ENCODE results near the gene XBP1. TPM values are rescaled to one million over a fixed set of nuclear protein-coding genes. Genes with fewer than 3 reads are reported as not detected.
A peak's percentile ranks its signal among the peaks of the same experiment; 100 is the strongest.

Gene XBP1
- total and polyA plus RNA-seq, 2 of the 8 experiments (the other 6 are each of a cell fraction or from before 2014, with no cell fraction given) = 99.8 to 131 TPM

- Histone ChIP-seq H3K4me2 (ENCODE audit: insufficient read depth in 1 of 2, low read depth in 2 of 2, low read length in 2 of 2) (no peak overlapping the region), H3K27ac (ENCODE audit: low read depth, low read length) (no peak overlapping the region), H3K23ac (ENCODE audit: insufficient read length) (no peak overlapping the region), H4K20me1 (replicated peaks in 1 of 2; ENCODE audit: control insufficient read depth in 1 of 2, insufficient read depth in 2 of 2, low read length in 2 of 2) (no peaks in the 10 kb centered on the region), H3K56ac (replicated peaks; ENCODE audit: insufficient read length, low read depth, low read length) (no peak overlapping the region), H4K5ac (ENCODE audit: insufficient read length, low read depth, low read length) (no peak overlapping the region), H3K27me3 (replicated peaks in 1 of 4; ENCODE audit: control insufficient read depth in 3 of 4, extremely low read depth in 1 of 4, insufficient read depth in 3 of 4, low read length in 3 of 4) (no peaks in the 10 kb centered on the region), H3K4me3 (ENCODE audit: extremely low read depth in 1 of 4, insufficient read depth in 2 of 4, low read depth in 3 of 4, low read length in 4 of 4) (no peak overlapping the region), H4K91ac (replicated peaks; ENCODE audit: insufficient read length, low read length) (no peak overlapping the region), H3K4me1 (replicated peaks in 1 of 4; ENCODE audit: control insufficient read depth in 3 of 4, insufficient read depth in 4 of 4, low read length in 3 of 4) (no peaks in the 10 kb centered on the region; a peak in 1 of 7 replicates), H3K36me3 (ENCODE audit: control insufficient read depth in 2 of 4, insufficient read depth in 4 of 4, low read length in 3 of 4) (no peaks in the 10 kb centered on the region), H2AFZ (ENCODE audit: low read length) (no peak overlapping the region), H2BK15ac (ENCODE audit: low read length) (no peak overlapping the region), H3K4ac (replicated peaks; ENCODE audit: insufficient read length, low read depth, low read length) (no peak overlapping the region), H2BK5ac (ENCODE audit: low read depth, low read length) (no peak overlapping the region; the same call in 1 of the 2 replicates), H3K79me1 (ENCODE audit: low read depth, low read length) (no peaks in the 10 kb centered on the region), H3K79me2 (ENCODE audit: control insufficient read depth in 1 of 2, insufficient read depth in 2 of 2, low read length in 2 of 2) (no peaks in the 10 kb centered on the region), H2BK20ac (ENCODE audit: low read length) (peak overlapping the region; percentile 1; the same call in 1 of the 2 replicates), H2BK12ac (ENCODE audit: low read depth, low read length) (no peak overlapping the region), H3K18ac (ENCODE audit: extremely low read depth, low read length) (no peak overlapping the region), H3K9me3 (ENCODE audit: insufficient read depth in 2 of 2, low read depth in 1 of 2, low read length in 1 of 2) (no peaks in the 10 kb centered on the region), H4K8ac (ENCODE audit: extremely low read depth, insufficient read depth, low read length) (no peak overlapping the region), H2BK120ac (replicated peaks; ENCODE audit: low read depth, low read length) (no peak overlapping the region), H3K9ac (replicated peaks in 1 of 4; ENCODE audit: extremely low read depth in 1 of 4, low read depth in 3 of 4, low read length in 3 of 4) (no peak overlapping the region), H3K14ac (ENCODE audit: insufficient read length) (no peak overlapping the region), H3K23me2 (ENCODE audit: low read depth, low read length) (peaks cover 2% of the 10 kb centered on the region; the same call in 1 of the 2 replicates), H2AK5ac (ENCODE audit: low read depth, low read length) (no peak overlapping the region)
- WGBS, 2 experiments (ENCODE audit: extremely low coverage in 1 of 2, insufficient coverage in 1 of 2, insufficient read length in 1 of 2, insufficient replicate concordance in 2 of 2, low coverage in 1 of 2, low lambda C conversion rate in 2 of 2, missing lambda C conversion rate in 1 of 2) = 93% methylated on average over 13 of the region's 14 CpGs; no CpG with 5 or more reads in 1 of the 2 experiments
- TF ChIP-seq SP4 (IDR thresholded peaks at IDR 0.05; ENCODE audit: low read length) = no peak
- TF ChIP-seq NANOG (IDR thresholded peaks at IDR 0.05; ENCODE audit: insufficient read depth, low read depth, low read length, poor library complexity, severe bottlenecking) = no peak
- CTCF ChIA-PET (ENCODE audit: partially characterized antibody) = interaction anchor here (0.6 to 3.8 kb wide), 9 partner anchors 10 to 291 kb away, joined by 3 to 26 read pairs (median 4); no protein-coding TSS in a partner anchor
- DNase-seq (ENCODE audit: low read depth in 1 of 2, low spot score in 2 of 2) (no peak), FAIRE-seq (no peak)
- POLR2A ChIA-PET (ENCODE audit: partially characterized antibody) = interaction anchor here (0.7 to 2.2 kb wide), 5 partner anchors 10 to 38 kb away, joined by 3 to 9 read pairs (median 6); partner anchors contain the start of gene XBP1
Measured at GRCh38 chr22:28817919-28818859, 17.8 kb upstream of the XBP1 start.

Measured in H1 (cell line).